Endothelial cell of umbilical vein (primary cell): Measurements from ENCODE around the gene PPFIBP1. TPM values are rescaled to one million over a fixed set of nuclear protein-coding genes. Genes with fewer than 3 reads are reported as not detected.

Experiments used
- BruUV-seq: library from RNA; stranded (reverse); fragments of 400-500 nt; replicated peaks from 2 replicates; lab custom pipeline; 2021; lab: Mats Ljungman, UMichigan
- CTCF ChIA-PET: fragments of 300-600, 350-600 bp; sonication (Branson Sonifier 250); formaldehyde crosslinking; loops from one replicate; lab custom pipeline; 2021; ENCODE audit warnings: antibody characterized with exemption, inconsistent platforms; lab: Charles Lee
- POLR2A ChIA-PET: fragments of 300-600, 350-600 bp; sonication (Branson Sonifier 250); formaldehyde crosslinking; loops from one replicate; lab custom pipeline; 2021; ENCODE audit warnings: antibody characterized with exemption, inconsistent platforms; lab: Charles Lee
- DNase-seq: peaks from one replicate; pipeline ENCODE4 v3.0.0-alpha.2; 2011; ENCODE audit warnings: low read depth, low spot score
- FAIRE-seq: peaks from 2 replicates; lab custom pipeline; 2011; peaks lifted over from hg19 to GRCh38; lab: Jason Lieb, UNC
- H2AFZ ChIP-seq: 2 replicates; pipeline ENCODE4 v1.6.0; 2012; ENCODE audit warnings: low read depth, low read length, control low read depth, inconsistent platforms
- H3K27ac ChIP-seq: 2 replicates; pipeline ENCODE4 v1.5.1; 2011; ENCODE audit warnings: low read depth, mild to moderate bottlenecking, control low read depth, low read length, moderate library complexity; ENCODE audit not compliant: insufficient read depth
- H3K27me3 ChIP-seq, 2 experiments: 2 replicates each; pipeline versions ENCODE4 v1.6.0 to v1.6.1; 2011; ENCODE audit warnings: low read length in 2 of 2, mixed read lengths in 1 of 2; ENCODE audit not compliant: control insufficient read depth in 2 of 2, insufficient read depth in 2 of 2
- H3K36me3 ChIP-seq, 2 experiments: 2 replicates in 1 of 2; 3 replicates in 1 of 2; pipeline ENCODE4 v1.5.1; 2011; ENCODE audit warnings: low read length in 2 of 2, mild to moderate bottlenecking in 1 of 2, moderate library complexity in 1 of 2; ENCODE audit not compliant: control insufficient read depth in 2 of 2, insufficient read depth in 2 of 2; ENCODE audit errors: extremely low read depth in 1 of 2
- H3K4me1 ChIP-seq: 3 replicates; pipeline ENCODE4 v1.5.1; 2011; ENCODE audit warnings: mild to moderate bottlenecking, low read length; ENCODE audit not compliant: control insufficient read depth, insufficient read depth; ENCODE audit errors: extremely low read depth
- H3K4me2 ChIP-seq: 2 replicates; pipeline ENCODE4 v1.6.1; 2011; ENCODE audit warnings: low read length, control low read depth, mixed read lengths; ENCODE audit not compliant: insufficient read depth
- H3K4me3 ChIP-seq, 3 experiments: fragments of 200-600 bp in 1 of 3; sonication (generic), shearing (Covaris generic) in 1 of 3; replicated peaks in 1 of 3; 2 replicates each; pipeline ENCODE4 v1.5.1; 2011 to 2016; ENCODE audit warnings: control low read depth in 3 of 3, low read length in 3 of 3, mild to moderate bottlenecking in 2 of 3, inconsistent platforms in 1 of 3, low read depth in 1 of 3, moderate library complexity in 1 of 3; ENCODE audit not compliant: insufficient read depth in 1 of 3
- H3K79me2 ChIP-seq: 2 replicates; pipeline ENCODE4 v1.6.0; 2012; ENCODE audit warnings: low read length, inconsistent platforms; ENCODE audit not compliant: control insufficient read depth, insufficient read depth
- H3K9ac ChIP-seq: replicated peaks from 2 replicates; pipeline ENCODE3; 2011; ENCODE audit warnings: low read length, control low read depth; ENCODE audit not compliant: insufficient read depth; ENCODE audit errors: extremely low read depth
- H3K9me1 ChIP-seq: replicated peaks from 3 replicates; pipeline ENCODE4 v1.6.0; 2011; ENCODE audit warnings: mild to moderate bottlenecking, low read length; ENCODE audit not compliant: control insufficient read depth, insufficient read depth; ENCODE audit errors: extremely low read depth
- H3K9me3 ChIP-seq: replicated peaks from 2 replicates; pipeline ENCODE4 v1.5.1; 2012; ENCODE audit warnings: low read length, inconsistent platforms; ENCODE audit not compliant: control insufficient read depth, insufficient read depth
- H4K20me1 ChIP-seq: replicated peaks from 2 replicates; pipeline ENCODE3; 2011; ENCODE audit warnings: mild to moderate bottlenecking, low read length; ENCODE audit not compliant: control insufficient read depth, insufficient read depth; ENCODE audit errors: extremely low read depth
- CTCF ChIP-seq, 2 donors: IDR thresholded peaks; 1 replicate in 1 of 2; 2 replicates in 1 of 2; pipeline ENCODE4 v1.5.1; 2011; ENCODE audit warnings: low read length in 2 of 2, mild to moderate bottlenecking in 2 of 2, moderate library complexity in 2 of 2, control low read depth in 1 of 2, inconsistent platforms in 1 of 2, low read depth in 1 of 2; ENCODE audit not compliant: insufficient read depth in 1 of 2; ENCODE audit errors: extremely low read depth in 1 of 2
- EZH2 ChIP-seq: IDR thresholded peaks from 2 replicates; pipeline ENCODE4 v1.6.1; 2012; ENCODE audit warnings: borderline replicate concordance, low read depth, mild to moderate bottlenecking, moderate library complexity, low read length, inconsistent platforms; ENCODE audit not compliant: severe bottlenecking
- FOS ChIP-seq: IDR thresholded peaks from 2 replicates; pipeline ENCODE4 v1.6.1; 2011; ENCODE audit warnings: mild to moderate bottlenecking, low read length, moderate library complexity, borderline replicate concordance; ENCODE audit not compliant: insufficient read depth
- GATA2 ChIP-seq: IDR thresholded peaks from 2 replicates; pipeline ENCODE4 v1.7.0; 2011; ENCODE audit warnings: low read depth, mild to moderate bottlenecking, moderate library complexity, mixed read lengths, low read length; ENCODE audit not compliant: insufficient read length, insufficient read depth
- JUN ChIP-seq: IDR thresholded peaks from 2 replicates; pipeline ENCODE4 v1.6.1; 2011; ENCODE audit warnings: borderline replicate concordance, low read depth; ENCODE audit not compliant: insufficient read length, insufficient read depth
- MYC ChIP-seq: IDR thresholded peaks from one replicate; pipeline ENCODE4 v1.6.1; 2011; ENCODE audit warnings: mild to moderate bottlenecking, low read depth, low read length
- POLR2A ChIP-seq: IDR thresholded peaks from 2 replicates; pipeline ENCODE4 v1.6.1; 2012; ENCODE audit warnings: low read depth, mild to moderate bottlenecking, control low read depth, low read length
- POLR2AphosphoS5 ChIP-seq: IDR thresholded peaks from 2 replicates; pipeline ENCODE4 v1.6.1; 2012; ENCODE audit warnings: low read depth, mild to moderate bottlenecking, control low read depth, low read length, moderate library complexity; ENCODE audit not compliant: insufficient read depth
- dilution Hi-C: fragments of 300-500 bp; cut with MboI; formaldehyde crosslinking; loops from one replicate; pipeline ENCODE4 v1.15.0; 2019; ENCODE audit warnings: low sequenced_read_pairs; ENCODE audit not compliant: extremely low pct_ligation_motif_present
- intact Hi-C: fragments of 100-400 bp; cut with micrococcal nuclease; formaldehyde crosslinking; loops from one replicate; pipeline ENCODE4 v1.10.0; 2022
- polyA plus RNA-seq, 4 experiments: library from polyadenylated mRNA; depleted of rRNA in 3 of 4; stranded (reverse) in 3 of 4; unstranded in 1 of 4; fragments of >200 nt; gene quantifications; 2 replicates each; pipeline versions ENCODE4 v1.2.1 to v1.2.3, GENCODE V29; 2011 to 2012; ENCODE audit warnings: missing spikeins in 1 of 4
- total RNA-seq: library from RNA; stranded (reverse); gene quantifications from 2 replicates; pipeline ENCODE4 v1.2.3, GENCODE V29; 2021
- TF ChIP-seq, protein P1 (sequence below): IDR thresholded peaks from 2 replicates; pipeline ENCODE4 v1.6.1; 2011; ENCODE audit not compliant: insufficient read depth, insufficient read length

The PPFIBP1 gene
- total and polyA plus RNA-seq, 2 donors (not counting 3 experiments of a cell fraction or from before 2014, with no cell fraction given), result 45.5 to 154 TPM

- H3K9me3 ChIP-seq, result no peaks in the 10 kb centered on the region
- intact Hi-C loops, result no loop called here
- TF ChIP-seq, protein P1, sequence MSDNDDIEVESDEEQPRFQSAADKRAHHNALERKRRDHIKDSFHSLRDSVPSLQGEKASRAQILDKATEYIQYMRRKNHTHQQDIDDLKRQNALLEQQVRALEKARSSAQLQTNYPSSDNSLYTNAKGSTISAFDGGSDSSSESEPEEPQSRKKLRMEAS, result no peak
- no peak for TF ChIP-seq JUN
- no peak for TF ChIP-seq FOS
- no peak for TF ChIP-seq GATA2
- TF ChIP-seq EZH2, result no peak
- no peak for TF ChIP-seq CTCF (IDR thresholded peaks at IDR 0.05; ENCODE audit: extremely low read depth in 1 of 2, insufficient read depth in 1 of 2, low read depth in 1 of 2, low read length in 2 of 2)
- no peak for TF ChIP-seq MYC
- TF ChIP-seq POLR2AphosphoS5, result no peak
- no peak for TF ChIP-seq POLR2A
- H2AFZ ChIP-seq, result no peak overlapping the region
- no peak overlapping the region for H3K4me3 ChIP-seq
- DNase-seq (no peak), FAIRE-seq (no peak)
- H3K4me1 ChIP-seq, result peaks cover 3% of the 10 kb centered on the region
- no peaks in the 10 kb centered on the region for H4K20me1 ChIP-seq
- POLR2A ChIA-PET, result no interaction called here
- CTCF ChIA-PET, result no interaction called here
- peaks cover 70% of the 10 kb centered on the region for H3K79me2 ChIP-seq
- no peaks in the 10 kb centered on the region for H3K27me3 ChIP-seq
- BruUV-seq, result no TSS peak
- H3K9me1 ChIP-seq, result no peaks in the 10 kb centered on the region
- H3K27ac ChIP-seq, result no peak overlapping the region
- dilution Hi-C loops, result no loop called here
- no peak overlapping the region for H3K9ac ChIP-seq
- H3K4me2 ChIP-seq, result no peak overlapping the region
- no peaks in the 10 kb centered on the region for H3K36me3 ChIP-seq
These were observed 78.5 kb downstream of the PPFIBP1 start for GRCh38 chr12:27602516-27602915.
